PFSK-1 (cell line): ENCODE data around the gene SEZ6L.

Experiments
- POLR2AphosphoS5 ChIP-seq: IDR thresholded peaks from 2 replicates; pipeline ENCODE4 v1.6.1; 2012; ENCODE audit warnings: low read depth, mild to moderate bottlenecking, control low read depth, low read length, moderate library complexity
- SIN3A ChIP-seq: IDR thresholded peaks from 2 replicates; pipeline ENCODE4 v1.6.1; 2012; ENCODE audit warnings: mild to moderate bottlenecking, low read length, moderate library complexity, borderline replicate concordance; ENCODE audit not compliant: insufficient read depth

- TF ChIP-seq POLR2AphosphoS5 (no peak), SIN3A (no peak)
Measured at GRCh38 chr22:26406118-26406517, 236.9 kb downstream of the SEZ6L start.
